Skeletal muscle cell (primary cell): Measurements from ENCODE around the gene ZSCAN26.

Experiments
- DNase-seq: peaks from one replicate; pipeline ENCODE4 v3.0.0-alpha.2; 2010; ENCODE audit warnings: low read depth
- H3K4me3 ChIP-seq: 2 replicates; pipeline ENCODE4 v1.5.1; 2011; ENCODE audit warnings: low read depth, mild to moderate bottlenecking, control low read depth, low read length, moderate library complexity

ZSCAN26 gene

GRCh38 chr6:28266962-28267694 is at the start of gene ZSCAN26:
TSS of gene ZSCAN26 (plus strand) at chr6:28267143. CDS start at chr6:28271920, 4,777 bp downstream.
- DNase-seq = peak; percentile 71
- peak within 1 kb of the TSS; percentile 75 for H3K4me3 ChIP-seq

DNA sequence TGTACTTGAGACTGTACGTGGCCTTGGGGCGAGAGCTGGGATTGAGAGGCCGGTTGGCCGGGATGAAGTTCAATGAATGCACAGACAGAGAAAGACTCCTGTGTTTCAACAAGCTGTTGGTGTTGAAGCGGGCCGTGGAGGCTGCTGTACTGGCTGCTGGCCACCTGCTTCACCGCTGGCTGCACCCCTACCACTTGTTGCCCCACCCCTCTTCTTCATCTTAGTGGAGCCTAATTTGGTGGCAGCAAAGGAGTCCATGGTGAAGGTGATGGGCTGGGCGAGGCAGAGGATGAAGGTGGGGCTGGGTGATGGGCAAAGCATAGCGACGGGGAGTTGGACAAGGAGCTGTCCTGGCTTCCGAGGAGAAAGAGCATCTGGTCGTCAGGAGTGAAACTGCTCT is 49.1 kb upstream of the ZSCAN26 start:
- H3K4me3 ChIP-seq = no peak overlapping the region
- no peak for DNase-seq

GRCh38 chr6:28218312-28219248 is 48.4 kb upstream of the ZSCAN26 start:
- peak; percentile 16 for DNase-seq
- peak overlapping the region; percentile 58 for H3K4me3 ChIP-seq

DNA sequence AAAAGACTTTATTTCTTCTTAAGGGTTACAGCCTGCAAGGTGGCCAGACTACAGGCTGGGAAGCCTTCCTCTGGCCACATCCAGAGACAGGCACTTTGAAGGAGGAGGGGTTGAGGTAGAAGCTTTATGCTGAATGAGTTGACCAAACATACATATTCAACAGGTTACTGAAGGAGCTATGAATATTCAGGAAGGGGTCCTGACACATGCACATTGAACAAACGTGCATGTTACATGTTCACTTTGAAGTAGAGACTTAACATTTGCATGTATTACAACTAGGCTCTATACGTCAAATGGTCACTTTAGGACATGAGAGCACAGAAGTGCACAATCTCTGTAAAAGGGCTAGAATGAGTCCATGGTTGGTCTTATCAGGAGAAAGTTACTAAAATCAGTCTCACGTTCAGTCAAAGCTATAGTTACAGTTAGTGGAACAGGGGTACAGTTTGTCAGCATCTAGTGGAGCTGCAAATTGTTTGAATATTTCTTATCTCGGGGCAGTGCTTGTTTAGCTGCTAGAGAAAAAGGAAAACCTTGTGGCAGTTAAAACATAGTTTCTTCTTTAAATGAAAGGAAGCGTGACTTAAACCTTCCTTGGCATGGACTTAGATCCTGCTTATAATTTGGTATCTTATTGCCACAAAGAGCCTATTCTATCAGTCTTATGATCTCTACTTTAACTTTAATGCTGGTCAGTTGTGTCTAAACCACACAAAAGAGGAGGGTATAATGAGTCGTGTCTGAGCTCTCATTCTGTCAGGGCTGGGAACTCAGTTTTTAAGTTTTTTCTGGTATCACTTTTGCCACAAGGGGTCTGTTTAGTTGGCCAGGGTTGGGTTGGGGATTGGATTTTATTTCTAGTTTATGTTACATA is 46.4 kb upstream of the ZSCAN26 start:
- H3K4me3 ChIP-seq = no peak overlapping the region
- no peak for DNase-seq

DNA sequence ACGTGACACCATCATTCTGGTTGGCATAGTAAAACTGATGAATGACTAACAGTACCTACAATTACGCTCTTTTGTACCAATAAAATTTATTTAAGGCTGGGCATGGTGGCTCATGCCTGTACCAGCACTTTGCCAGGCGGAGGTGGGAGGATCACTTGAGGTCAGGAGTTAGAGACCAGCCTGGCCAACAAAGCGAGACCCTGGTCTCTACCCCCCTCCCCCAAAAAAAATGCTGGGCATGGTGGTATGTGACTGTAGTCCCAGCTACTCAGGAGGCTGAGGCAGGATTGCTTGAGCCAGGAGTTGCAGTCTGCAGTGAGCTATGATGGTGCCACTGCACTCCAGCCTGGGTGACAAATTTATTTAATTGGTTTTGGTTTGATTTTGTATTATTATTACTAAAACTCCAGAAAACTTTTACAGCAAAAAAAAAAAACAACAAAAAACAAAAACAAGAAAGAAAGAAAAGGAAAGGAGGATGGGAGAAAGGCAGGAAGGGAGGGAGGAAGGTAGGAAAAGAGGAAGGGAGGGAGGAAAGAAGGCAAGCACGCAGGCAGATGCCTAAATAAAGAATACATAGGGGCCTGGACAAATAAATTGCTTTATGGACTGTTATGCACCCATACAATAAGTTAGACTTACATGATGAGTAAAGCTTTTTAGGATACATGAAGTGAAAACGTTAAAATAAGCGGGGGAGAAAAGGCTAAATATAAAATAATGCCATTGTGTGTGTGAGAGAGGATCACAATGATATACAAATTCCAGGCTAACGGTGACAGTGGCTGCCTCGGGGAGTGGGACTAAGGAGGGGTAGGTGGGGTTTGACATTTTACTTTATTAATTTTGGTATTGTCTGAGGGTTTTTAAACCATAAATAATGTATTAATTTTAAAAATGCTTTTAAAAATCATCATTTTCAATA is 42.5 kb upstream of the ZSCAN26 start:
- H3K4me3 ChIP-seq = peak overlapping the region; percentile 81
- no peak for DNase-seq

- DNase-seq = peak; percentile 52
- peak within 1 kb of the TSS; percentile 81 for H3K4me3 ChIP-seq
Observed at GRCh38 chr6:28225056-28225834, 41.7 kb upstream of the ZSCAN26 start, which contains the start of gene ZSCAN9. TSS of gene ZSCAN9 (plus strand) at chr6:28225275. CDS start at chr6:28227085, 1,810 bp downstream.

GRCh38 chr6:28226460-28226859 is 40.5 kb upstream of the ZSCAN26 start:
- H3K4me3 ChIP-seq = no peak overlapping the region
- DNase-seq = no peak

DNA sequence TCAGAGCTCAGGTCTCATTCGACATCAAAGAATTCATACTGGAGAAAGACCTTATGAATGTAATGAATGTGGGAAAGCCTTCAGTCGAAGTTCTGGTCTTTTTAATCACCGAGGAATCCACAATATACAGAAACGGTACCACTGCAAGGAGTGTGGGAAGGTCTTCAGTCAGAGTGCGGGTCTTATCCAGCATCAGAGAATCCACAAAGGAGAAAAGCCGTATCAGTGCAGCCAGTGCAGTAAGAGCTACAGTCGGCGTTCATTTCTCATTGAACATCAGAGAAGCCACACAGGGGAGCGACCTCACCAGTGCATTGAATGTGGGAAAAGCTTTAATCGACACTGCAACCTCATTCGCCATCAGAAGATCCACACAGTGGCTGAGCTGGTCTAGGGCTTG is 34.2 kb upstream of the ZSCAN26 start:
- H3K4me3 ChIP-seq = no peak overlapping the region
- no peak for DNase-seq

DNA sequence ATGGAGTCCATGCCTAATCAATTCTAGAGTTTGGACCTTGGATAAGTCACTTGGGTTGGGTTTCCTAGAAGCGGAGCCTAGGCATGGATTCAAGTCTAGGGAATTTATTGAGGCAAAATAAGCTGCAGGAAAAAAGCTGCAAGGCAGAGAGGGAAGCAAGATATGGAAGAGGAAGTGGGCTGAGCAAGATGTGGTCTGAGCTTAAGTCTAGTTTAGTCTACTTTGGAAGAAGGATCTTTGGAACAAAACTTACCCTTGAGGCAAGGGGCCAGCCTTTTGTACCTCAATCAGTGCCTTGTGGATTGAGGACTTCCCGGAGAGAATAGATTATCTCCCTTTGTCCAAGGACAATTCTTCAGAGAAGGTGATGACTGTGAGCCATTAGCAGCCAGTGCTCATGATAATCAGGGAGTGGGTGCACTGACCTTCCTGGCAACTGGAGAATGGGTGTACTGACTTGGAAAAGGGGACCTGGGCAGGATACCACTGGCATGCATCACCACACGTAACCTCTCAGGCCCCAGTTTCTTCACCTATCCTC is 31.0 kb upstream of the ZSCAN26 start:
- H3K4me3 ChIP-seq = no peak overlapping the region
- DNase-seq = no peak

DNA sequence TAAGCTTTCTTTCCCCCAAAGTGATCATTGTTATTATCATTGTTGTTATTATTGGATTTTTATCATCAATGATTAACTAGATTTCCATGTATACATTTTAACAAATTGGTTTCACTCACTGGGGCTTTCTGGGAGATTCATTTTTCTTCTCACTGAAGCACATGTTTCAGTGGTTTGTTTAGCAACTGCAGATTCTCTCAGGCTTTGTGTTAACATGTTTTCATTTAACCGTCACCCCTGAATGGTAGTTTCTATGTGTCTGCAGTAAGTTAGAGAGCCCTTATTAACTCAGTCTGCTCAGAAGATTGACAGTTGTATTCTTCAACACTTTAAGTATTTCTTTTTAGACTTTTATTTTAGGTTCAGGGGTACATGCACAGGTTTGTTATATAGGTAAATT is 27.3 kb upstream of the ZSCAN26 start:
- no peak for DNase-seq
- H3K4me3 ChIP-seq = no peak overlapping the region

DNA sequence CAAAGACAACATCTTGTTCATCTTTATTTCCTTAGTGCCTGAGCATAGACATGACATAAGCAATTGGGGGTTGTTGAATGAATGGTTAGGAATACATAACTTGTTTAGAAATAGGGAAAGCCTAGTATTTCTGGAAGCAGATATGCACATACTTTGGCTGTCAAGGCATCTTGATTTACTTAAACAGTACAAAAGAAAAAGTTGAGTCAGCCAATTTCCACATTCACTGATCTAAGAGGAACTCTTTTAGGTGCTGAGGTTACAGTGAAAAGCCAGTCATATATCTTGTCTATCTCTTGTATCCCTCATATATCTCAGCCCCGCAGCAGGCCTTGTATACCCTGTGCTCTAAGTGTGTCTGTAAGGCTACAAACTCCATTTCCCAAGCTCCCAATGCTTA is 26.5 kb upstream of the ZSCAN26 start:
- H3K4me3 ChIP-seq = no peak overlapping the region
- no peak for DNase-seq

- no peak for DNase-seq
- no peak overlapping the region for H3K4me3 ChIP-seq
Observed at GRCh38 chr6:28243946-28244345, 23.0 kb upstream of the ZSCAN26 start.

DNA sequence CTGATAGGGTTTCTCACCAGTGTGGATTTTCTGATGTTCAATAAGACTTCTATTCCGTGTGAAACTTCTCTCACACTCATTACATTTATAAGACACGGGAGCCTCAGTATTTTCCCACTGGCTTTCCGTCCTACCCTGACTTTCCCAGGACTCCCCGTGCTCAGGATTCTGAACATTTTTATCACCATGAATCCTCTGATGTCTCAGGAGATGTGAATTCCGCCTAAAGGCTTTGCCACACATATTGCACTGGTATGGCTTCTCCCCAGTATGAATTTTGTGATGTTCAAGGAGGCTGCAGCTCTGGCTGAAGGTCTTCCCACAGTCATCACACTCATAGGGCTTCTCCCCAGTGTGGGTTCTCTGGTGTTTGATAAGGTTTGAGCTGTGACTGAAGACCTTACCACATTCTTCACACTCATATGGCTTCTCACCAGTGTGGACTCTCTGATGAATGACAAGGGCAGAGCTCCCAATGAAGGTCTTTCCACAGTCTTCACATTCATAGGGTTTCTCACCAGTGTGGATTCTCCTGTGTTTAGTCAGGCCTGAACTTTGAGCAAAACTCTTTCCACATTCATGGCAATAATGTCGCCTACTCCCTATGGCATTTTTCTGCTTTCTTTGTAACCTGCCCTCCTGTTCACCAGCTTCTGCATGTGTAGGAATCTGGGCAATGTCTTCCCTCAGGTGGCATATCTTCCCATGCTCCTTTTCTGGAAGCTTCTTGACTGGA is 21.6 kb upstream of the ZSCAN26 start:
- no peak for DNase-seq
- no peak overlapping the region for H3K4me3 ChIP-seq

- DNase-seq = no peak
- no peak overlapping the region for H3K4me3 ChIP-seq
Observed at GRCh38 chr6:28248916-28249315, 18.0 kb upstream of the ZSCAN26 start.

DNA sequence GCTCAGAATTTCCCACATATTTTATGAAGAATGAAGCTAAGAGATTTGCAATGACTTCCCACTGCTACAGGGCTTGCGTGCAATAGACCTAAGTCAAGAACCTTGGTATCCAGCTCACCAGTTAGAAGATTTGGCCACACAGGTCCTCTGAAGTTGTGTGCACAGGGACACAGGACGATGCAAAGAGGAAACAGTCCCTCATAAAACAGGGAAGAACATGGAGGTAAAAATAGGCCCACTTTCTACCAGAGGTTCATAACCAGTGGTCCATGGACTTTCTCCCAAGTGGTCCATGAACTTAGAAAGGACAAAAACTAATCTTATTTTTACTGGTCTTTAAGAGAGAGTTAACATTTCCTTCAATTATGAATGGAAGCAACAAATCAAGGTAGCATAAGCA is 16.2 kb upstream of the ZSCAN26 start:
- peak overlapping the region; percentile 75 for H3K4me3 ChIP-seq
- DNase-seq = no peak

DNA sequence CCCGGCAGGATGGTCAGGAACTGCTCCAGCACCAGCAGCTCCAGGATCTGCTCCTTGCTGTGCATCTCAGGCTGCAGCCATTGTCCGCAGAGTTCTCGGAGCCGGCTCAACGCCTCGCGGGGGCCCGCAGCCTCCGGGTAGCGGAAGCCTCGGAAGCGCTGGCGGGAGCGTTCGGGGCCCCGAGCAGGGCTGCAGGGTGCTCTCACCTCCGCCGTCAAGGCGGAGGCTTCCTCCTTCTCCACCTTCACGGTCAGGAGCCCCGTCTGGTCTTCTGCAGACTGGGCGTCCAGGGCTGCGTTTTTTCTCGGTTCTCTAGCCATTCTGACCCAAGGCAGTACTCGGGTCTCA is 15.3 kb upstream of the ZSCAN26 start:
- peak overlapping the region; percentile 75 for H3K4me3 ChIP-seq
- no peak for DNase-seq
